Measurements from ENCODE around the gene SS18L1. TPM values are rescaled to one million over a fixed set of nuclear protein-coding genes. Genes with fewer than 3 reads are reported as not detected.

Gene SS18L1
- total and polyA plus RNA-seq, 12 donors = 9.0 to 45.7 (median 14.4) TPM

DNA sequence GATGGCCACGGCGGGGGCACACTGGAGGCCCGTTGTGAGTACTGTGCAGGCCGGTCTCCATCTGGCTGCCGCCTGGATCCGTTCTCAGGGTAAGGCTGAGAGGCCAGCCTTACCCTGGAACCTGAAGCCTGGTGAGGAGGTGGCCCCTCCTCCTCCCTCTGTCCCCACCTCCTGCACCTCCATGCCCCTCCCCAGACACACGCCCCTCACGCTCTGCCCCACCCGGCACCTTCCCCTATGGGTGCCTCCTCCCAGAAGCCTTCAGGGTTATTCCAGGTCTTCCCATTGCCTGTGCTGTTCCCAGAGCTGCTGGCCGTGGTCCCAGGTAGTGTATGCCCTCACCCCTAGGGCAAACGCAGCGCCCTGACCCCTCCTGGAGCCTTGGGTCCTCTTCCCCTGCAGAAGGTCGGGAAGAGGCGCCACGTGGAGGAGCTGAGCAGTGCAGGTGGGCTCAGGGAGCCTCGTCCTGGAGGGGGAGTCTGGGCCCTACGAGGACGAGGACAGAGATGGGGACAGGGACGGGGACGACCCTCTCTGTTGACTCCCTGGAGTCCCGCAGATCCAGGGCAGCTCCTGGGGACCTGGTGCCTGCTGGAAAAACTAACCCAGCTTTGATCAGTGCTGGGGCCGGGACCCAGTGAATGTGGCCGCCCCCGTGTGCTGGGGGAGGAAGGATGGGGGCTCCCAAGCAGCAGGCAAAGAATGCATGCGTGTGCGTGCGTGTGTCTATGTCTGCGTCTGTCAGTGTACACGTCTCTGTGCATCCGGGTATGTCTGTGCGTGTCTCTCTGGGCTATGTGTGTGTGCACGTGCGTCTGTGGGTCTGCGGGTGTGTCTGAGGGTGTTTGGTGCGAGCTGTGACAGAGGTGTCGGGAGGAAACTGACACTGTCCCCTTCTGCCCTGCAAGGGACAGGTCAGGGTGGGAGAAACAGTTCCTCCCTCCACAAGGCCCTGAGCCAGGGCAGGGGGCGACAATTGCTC is 84.7 kb downstream of the SS18L1 start:
- Histone ChIP-seq H3K4me3 (no peak overlapping the region), H3K4me1 (replicated peaks in 1 of 2) (no peaks in the 10 kb centered on the region), H3K9me3 (replicated peaks in 1 of 3) (no peaks in the 10 kb centered on the region), H3K27me3 (no peaks in the 10 kb centered on the region), H3K36me3 (replicated peaks in 1 of 2) (no peaks in the 10 kb centered on the region), H3K27ac (no peak overlapping the region)
- intact Hi-C loops (cut with DNase I) = no loop called here
- 57 to 73% (median 61%) methylated on average over 19 to 37 of the region's 37 CpGs for WGBS, 4 donors
- DNase-seq = no peak
- TF ChIP-seq, protein P1, sequence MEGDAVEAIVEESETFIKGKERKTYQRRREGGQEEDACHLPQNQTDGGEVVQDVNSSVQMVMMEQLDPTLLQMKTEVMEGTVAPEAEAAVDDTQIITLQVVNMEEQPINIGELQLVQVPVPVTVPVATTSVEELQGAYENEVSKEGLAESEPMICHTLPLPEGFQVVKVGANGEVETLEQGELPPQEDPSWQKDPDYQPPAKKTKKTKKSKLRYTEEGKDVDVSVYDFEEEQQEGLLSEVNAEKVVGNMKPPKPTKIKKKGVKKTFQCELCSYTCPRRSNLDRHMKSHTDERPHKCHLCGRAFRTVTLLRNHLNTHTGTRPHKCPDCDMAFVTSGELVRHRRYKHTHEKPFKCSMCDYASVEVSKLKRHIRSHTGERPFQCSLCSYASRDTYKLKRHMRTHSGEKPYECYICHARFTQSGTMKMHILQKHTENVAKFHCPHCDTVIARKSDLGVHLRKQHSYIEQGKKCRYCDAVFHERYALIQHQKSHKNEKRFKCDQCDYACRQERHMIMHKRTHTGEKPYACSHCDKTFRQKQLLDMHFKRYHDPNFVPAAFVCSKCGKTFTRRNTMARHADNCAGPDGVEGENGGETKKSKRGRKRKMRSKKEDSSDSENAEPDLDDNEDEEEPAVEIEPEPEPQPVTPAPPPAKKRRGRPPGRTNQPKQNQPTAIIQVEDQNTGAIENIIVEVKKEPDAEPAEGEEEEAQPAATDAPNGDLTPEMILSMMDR (IDR thresholded peaks at IDR 0.05) = no peak

DNA sequence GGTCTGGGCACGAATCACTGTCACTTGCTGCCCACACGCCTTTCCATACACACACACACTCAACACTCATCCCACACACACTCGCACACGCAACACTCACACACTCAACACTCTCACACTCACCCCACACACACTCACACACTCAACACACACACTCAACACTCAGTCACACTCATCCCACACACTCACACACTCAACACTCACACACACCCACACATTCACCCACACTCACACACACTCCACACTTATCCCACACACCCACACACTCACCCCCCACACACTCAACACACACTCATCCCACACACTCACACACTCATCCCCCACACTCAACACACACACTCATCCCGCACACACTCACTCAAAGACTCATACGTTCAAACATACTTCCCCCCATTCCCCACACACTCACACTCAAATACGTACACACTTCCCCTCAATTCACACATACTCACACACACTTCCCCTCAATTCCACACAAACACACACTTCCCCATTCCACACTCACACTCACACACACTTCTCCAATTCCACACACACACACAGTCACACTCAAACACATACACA is 85.5 kb downstream of the SS18L1 start:
- Histone ChIP-seq H3K4me3 (no peak overlapping the region), H3K27me3 (no peaks in the 10 kb centered on the region), H3K4me1 (replicated peaks in 1 of 2) (no peaks in the 10 kb centered on the region), H3K27ac (no peak overlapping the region), H3K36me3 (replicated peaks in 1 of 2) (no peaks in the 10 kb centered on the region), H3K9me3 (replicated peaks in 1 of 3) (no peaks in the 10 kb centered on the region)
- TF ChIP-seq, protein P1 (IDR thresholded peaks at IDR 0.05) = no peak
- TF ChIP-seq POLR2A (IDR thresholded peaks at IDR 0.05) = no peak
- 76 to 84% (median 80%) methylated on average over 7 of the region's 7 CpGs for WGBS, 4 donors
- DNase-seq = no peak
- intact Hi-C loops (cut with DNase I) = no loop called here

DNA sequence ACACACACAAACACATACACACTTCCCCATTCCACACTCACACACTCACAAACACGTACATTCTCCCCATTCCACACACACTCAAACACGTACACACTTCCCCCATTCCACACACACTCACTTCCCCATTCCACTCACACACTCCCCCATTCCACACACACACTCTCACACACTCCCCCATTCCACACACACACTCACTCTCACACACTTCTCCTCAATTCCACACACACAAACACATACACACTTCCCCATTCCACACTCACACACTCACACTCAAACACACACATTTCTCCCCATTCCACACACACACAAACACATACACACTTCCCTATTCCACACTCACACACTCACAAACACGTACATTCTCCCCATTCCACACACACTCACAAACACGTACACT is 86.1 kb downstream of the SS18L1 start:
- TF ChIP-seq, protein P1 (IDR thresholded peaks at IDR 0.05) = no peak
- no peak for TF ChIP-seq POLR2A (IDR thresholded peaks at IDR 0.05)
- Histone ChIP-seq H3K4me1 (replicated peaks in 1 of 2) (no peaks in the 10 kb centered on the region), H3K36me3 (replicated peaks in 1 of 2) (no peaks in the 10 kb centered on the region), H3K9me3 (replicated peaks in 1 of 3) (no peaks in the 10 kb centered on the region), H3K4me3 (no peak overlapping the region), H3K27me3 (no peaks in the 10 kb centered on the region), H3K27ac (no peak overlapping the region)
- WGBS, 4 donors = 54 to 75% (median 66%) methylated on average over 4 of the region's 4 CpGs
- intact Hi-C loops (cut with DNase I) = no loop called here
- DNase-seq = no peak

- Histone ChIP-seq H3K4me3 (no peak overlapping the region), H3K36me3 (replicated peaks in 1 of 2) (no peaks in the 10 kb centered on the region), H3K9me3 (replicated peaks in 1 of 3) (no peaks in the 10 kb centered on the region), H3K27me3 (no peaks in the 10 kb centered on the region), H3K4me1 (replicated peaks in 1 of 2) (no peaks in the 10 kb centered on the region), H3K27ac (no peak overlapping the region)
- intact Hi-C loops (cut with DNase I) = no loop called here
- DNase-seq = no peak
- no peak for TF ChIP-seq POLR2A (IDR thresholded peaks at IDR 0.05)
- TF ChIP-seq, protein P1 (IDR thresholded peaks at IDR 0.05) = no peak
- 84 to 89% (median 85%) methylated on average over 2 of the region's 2 CpGs for WGBS, 4 donors
These were observed 86.7 kb downstream of the SS18L1 start for GRCh38 chr20:62230276-62230675.
